Measurements from ENCODE around the gene PCDH9. TPM values are rescaled to one million over a fixed set of nuclear protein-coding genes. Genes with fewer than 3 reads are reported as not detected.

Gene PCDH9
- total and polyA plus RNA-seq, 2 of the 4 experiments (the other 2 are of a cell fraction) = 2.2 to 10.2 TPM

DNA sequence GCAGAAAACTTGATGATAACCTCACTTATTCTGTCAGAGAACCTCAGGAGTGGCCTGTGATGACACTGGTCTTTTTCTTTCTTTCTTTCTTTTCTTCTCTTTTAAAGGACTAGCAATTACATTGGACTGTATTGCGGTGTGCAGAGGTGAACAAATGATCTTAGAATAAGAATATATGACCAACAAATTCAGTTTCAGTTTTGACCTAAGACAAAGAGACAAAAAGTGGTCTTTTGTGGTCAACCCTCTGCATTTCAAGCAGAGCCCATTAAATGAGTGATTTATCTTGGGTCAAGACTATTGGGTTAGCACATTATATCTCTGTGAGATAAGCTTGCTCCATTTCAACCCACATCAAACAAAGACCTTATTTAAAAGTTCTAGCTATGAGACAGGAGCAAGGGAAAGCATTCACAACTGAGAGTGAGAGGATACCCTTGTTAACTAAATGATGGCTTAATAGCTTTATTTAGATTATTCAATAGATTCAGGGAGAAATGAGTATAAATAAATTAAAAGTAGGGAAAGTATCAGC is 644.4 kb downstream of the PCDH9 start:
- H3K4me2 ChIP-seq (ENCODE audit: low read depth, low read length) = no peak overlapping the region
- H2BK15ac ChIP-seq (ENCODE audit: low read depth, low read length) = no peak overlapping the region
- H4K8ac ChIP-seq (ENCODE audit: low read depth in 2 of 2, low read length in 2 of 2) = no peak overlapping the region
- H3K56ac ChIP-seq (ENCODE audit: extremely low read depth, insufficient read depth, low read length) = no peak overlapping the region
- in situ Hi-C loops (cut with MboI; ENCODE audit: low sequenced_read_pairs) (no loop called here), intact Hi-C loops (cut with micrococcal nuclease) (no loop called here), dilution Hi-C loops (cut with HindIII; ENCODE audit: low sequenced_read_pairs, unreplicated experiment) (no loop called here)
- no peak for TF ChIP-seq MAZ (IDR thresholded peaks at IDR 0.05; ENCODE audit: borderline replicate concordance, low read depth, low read length)
- TF ChIP-seq, protein P1, sequence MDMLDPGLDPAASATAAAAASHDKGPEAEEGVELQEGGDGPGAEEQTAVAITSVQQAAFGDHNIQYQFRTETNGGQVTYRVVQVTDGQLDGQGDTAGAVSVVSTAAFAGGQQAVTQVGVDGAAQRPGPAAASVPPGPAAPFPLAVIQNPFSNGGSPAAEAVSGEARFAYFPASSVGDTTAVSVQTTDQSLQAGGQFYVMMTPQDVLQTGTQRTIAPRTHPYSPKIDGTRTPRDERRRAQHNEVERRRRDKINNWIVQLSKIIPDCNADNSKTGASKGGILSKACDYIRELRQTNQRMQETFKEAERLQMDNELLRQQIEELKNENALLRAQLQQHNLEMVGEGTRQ (IDR thresholded peaks at IDR 0.05; ENCODE audit: low read depth, low read length) = no peak
- no peak for TF ChIP-seq BHLHE40 (IDR thresholded peaks at IDR 0.05; ENCODE audit: low read depth, low read length)
- no peak overlapping the region for H2BK5ac ChIP-seq (ENCODE audit: low read depth, low read length, poor library complexity, severe bottlenecking)
- no peaks in the 10 kb centered on the region for H3K79me1 ChIP-seq (ENCODE audit: low read depth in 1 of 2, low read length in 2 of 2)
- no peak overlapping the region for H2BK20ac ChIP-seq (ENCODE audit: low read depth, low read length)
- H3K4me1 ChIP-seq (ENCODE audit: control insufficient read depth, insufficient read depth, low read length) = no peaks in the 10 kb centered on the region
- no peak overlapping the region for H3K27ac ChIP-seq (ENCODE audit: insufficient read depth, low read length)
- WGBS, 2 experiments (ENCODE audit: extremely low coverage in 2 of 2, insufficient read length in 1 of 2) = no CpG with 5 or more reads among the region's 1 CpG
- no peak overlapping the region for H2AK5ac ChIP-seq (ENCODE audit: low read depth, low read length)
- H3K18ac ChIP-seq (ENCODE audit: low read depth, low read length) = no peak overlapping the region
- no peak overlapping the region for H3K14ac ChIP-seq (replicated peaks; ENCODE audit: low read depth, low read length)
- no peak overlapping the region for H3K4me3 ChIP-seq (ENCODE audit: insufficient read depth, low read depth, low read length)
- ATAC-seq (ENCODE audit: low read depth) = no peak
- no peak overlapping the region for H3K23ac ChIP-seq (ENCODE audit: low read depth, low read length)
- no peaks in the 10 kb centered on the region for H3K9me3 ChIP-seq (ENCODE audit: control insufficient read depth, insufficient read depth, low read length)
- no peak overlapping the region for H3K9ac ChIP-seq (ENCODE audit: low read depth, low read length)
- no peak overlapping the region for H2AK9ac ChIP-seq (replicated peaks; ENCODE audit: low read depth, low read length, poor library complexity)
- H3K9me1 ChIP-seq (ENCODE audit: insufficient read depth, low read length) = no peaks in the 10 kb centered on the region
- no peak overlapping the region for H3K4ac ChIP-seq (ENCODE audit: low read depth, low read length)
- POLR2A ChIA-PET (ENCODE audit: unreplicated experiment) = no interaction called here
- H4K5ac ChIP-seq (ENCODE audit: low read depth, low read length) = no peak overlapping the region
- DNase-seq = no peak
- H3K36me3 ChIP-seq (ENCODE audit: control insufficient read depth, insufficient read depth, low read length) = no peaks in the 10 kb centered on the region
- BruUV-seq (replicated peaks) = no TSS peak
- no peaks in the 10 kb centered on the region for H4K20me1 ChIP-seq (ENCODE audit: insufficient read depth, low read length)
- no peak overlapping the region for H2BK120ac ChIP-seq (ENCODE audit: low read depth, low read length)
- CTCF ChIA-PET = no interaction called here
- H4K91ac ChIP-seq (ENCODE audit: insufficient read depth, low read depth, low read length) = no peak overlapping the region
- no peak overlapping the region for H2AFZ ChIP-seq (replicated peaks; ENCODE audit: low read length, poor library complexity)
- H3K27me3 ChIP-seq (ENCODE audit: control insufficient read depth, insufficient read depth, low read length) = no peaks in the 10 kb centered on the region

All from IMR-90 (cell line).